ENCODE data around the gene GRID1.

GRCh38 chr10:85720931-85721590 lies 645.5 kb downstream of the GRID1 start:
- TF ChIP-seq YY1 (IDR thresholded peaks at IDR 0.05; ENCODE audit: insufficient read depth, insufficient read length) = no peak
- TF ChIP-seq ZNF274 (IDR thresholded peaks at IDR 0.05; ENCODE audit: low read depth, low read length) = no peak
